A549 (cell line): ENCODE results near the gene APBA1. TPM values are rescaled to one million over a fixed set of nuclear protein-coding genes. Genes with fewer than 3 reads are reported as not detected.

Source experiments
- ATAC-seq, 2 experiments: fragments of 200-7000 bp in 1 of 2; fragments of >200 bp in 1 of 2; cut with Nextera tagmentation in 1 of 2; cut with Tn5 transposase in 1 of 2; 3 replicates each; pipeline versions ENCODE4 v1.8.0 to v1.9.1; 2018 to 2020; ENCODE audit warnings: mild to moderate bottlenecking in 1 of 2, moderate library complexity in 1 of 2
- CTCF ChIA-PET: fragments of 300-600 bp; sonication (Branson Sonifier 250); formaldehyde crosslinking; extraction: SDS; loops from one replicate; lab custom pipeline; 2021; ENCODE audit warnings: antibody characterized with exemption, inconsistent platforms; lab: Yijun Ruan, JAX
- POLR2A ChIA-PET: fragments of 350-600 bp; formaldehyde crosslinking; extraction: SDS; loops from one replicate; lab custom pipeline; 2021; ENCODE audit warnings: antibody characterized with exemption, inconsistent platforms; lab: Yijun Ruan, JAX
- DNase-seq, 2 experiments: peaks; one replicate each; pipeline versions ENCODE4 v3.0.0 to v3.0.0-alpha.2; 2011 to 2016; ENCODE audit warnings: low read depth in 1 of 2, low spot score in 1 of 2
- FAIRE-seq: peaks from 2 replicates; lab custom pipeline; 2011; peaks lifted over from hg19 to GRCh38; lab: Jason Lieb, UNC
- H3K27ac ChIP-seq, 2 experiments: fragments of >200 bp; sonication (Bioruptor Twin); formaldehyde crosslinking; 3 replicates each; pipeline ENCODE4 v1.5.1; 2016 to 2017
- H3K4me1 ChIP-seq: fragments of >200 bp; sonication (Bioruptor Twin); formaldehyde crosslinking; 3 replicates; pipeline ENCODE4 v1.6.1; 2016
- H3K4me2 ChIP-seq: fragments of >200 bp; sonication (Bioruptor Twin); formaldehyde crosslinking; 3 replicates; pipeline ENCODE4 v1.6.1; 2016
- H3K4me3 ChIP-seq: fragments of >200 bp; sonication (Bioruptor Twin); formaldehyde crosslinking; 3 replicates; pipeline ENCODE4 v1.5.1; 2016
- H3K9me3 ChIP-seq: fragments of >200 bp; sonication (Bioruptor Twin); formaldehyde crosslinking; 3 replicates; pipeline ENCODE4 v1.6.1; 2016
- BCL3 ChIP-seq: fragments of >200 bp; sonication (Bioruptor Twin); formaldehyde crosslinking; IDR thresholded peaks from 3 replicates; pipeline ENCODE4 v1.6.1; 2016
- BHLHE40 ChIP-seq: IDR thresholded peaks from 2 replicates; pipeline ENCODE4 v1.6.1; 2012; ENCODE audit warnings: low read depth, low read length, inconsistent platforms
- CBX8 ChIP-seq: fragments of 200-600 bp; sonication (generic); IDR thresholded peaks from 2 replicates; pipeline ENCODE4 v1.6.1; 2016
- CEBPB ChIP-seq, 2 experiments: fragments of >200 bp in 1 of 2; sonication (Bioruptor Twin) in 1 of 2; formaldehyde crosslinking in 1 of 2; IDR thresholded peaks; 2 replicates each; pipeline ENCODE4 v1.6.1; 2012 to 2016
- CHD2 ChIP-seq: fragments of 150-350 bp; IDR thresholded peaks from 2 replicates; pipeline ENCODE4 v1.6.1; 2014; ENCODE audit warnings: low read length; ENCODE audit not compliant: partially characterized antibody
- EHF ChIP-seq: fragments of 250-450 bp; sonication (Bioruptor Pico); IDR thresholded peaks from 2 replicates; pipeline ENCODE4 v1.5.0; 2020; ENCODE audit warnings: mild to moderate bottlenecking
- EP300 ChIP-seq, 2 experiments: fragments of >200 bp; sonication (Bioruptor Twin); formaldehyde crosslinking; IDR thresholded peaks; 2 replicates in 1 of 2; 3 replicates in 1 of 2; pipeline ENCODE4 v1.6.1; 2016 to 2017
- ESRRA ChIP-seq: fragments of 150-350 bp; IDR thresholded peaks from 2 replicates; pipeline ENCODE4 v1.6.1; 2014; ENCODE audit warnings: mild to moderate bottlenecking, low read length, borderline replicate concordance
- FOSL2 ChIP-seq, 2 experiments: fragments of 450-650 bp in 1 of 2; fragments of >200 bp in 1 of 2; sonication (Bioruptor Twin) in 1 of 2; formaldehyde crosslinking; IDR thresholded peaks; 2 replicates each; pipeline versions ENCODE4 v1.5.0 to v1.6.1; 2016 to 2020; ENCODE audit warnings: mild to moderate bottlenecking in 1 of 2, moderate library complexity in 1 of 2
- HOXA7 ChIP-seq: fragments of 250-450 bp; sonication (Bioruptor Pico); IDR thresholded peaks from 2 replicates; pipeline ENCODE4 v1.5.0; 2020; ENCODE audit warnings: mild to moderate bottlenecking, moderate library complexity
- MAFK ChIP-seq: fragments of 450-650 bp; IDR thresholded peaks from 2 replicates; pipeline ENCODE4 v1.6.1; 2014; ENCODE audit not compliant: partially characterized antibody
- NPAS2 ChIP-seq: fragments of 250-450 bp; sonication (Bioruptor Pico); IDR thresholded peaks from 2 replicates; pipeline ENCODE4 v1.8.0; 2022; ENCODE audit warnings: mild to moderate bottlenecking, moderate library complexity, borderline replicate concordance
- POLR2AphosphoS2 ChIP-seq: conservative IDR thresholded peaks from 2 replicates; pipeline ENCODE4 v1.6.1; 2012; ENCODE audit warnings: low read length, improper control_type of control experiment, inconsistent platforms
- RFX5 ChIP-seq: fragments of 450-650 bp; IDR thresholded peaks from 2 replicates; pipeline ENCODE4 v1.7.1; 2014; ENCODE audit warnings: antibody characterized with exemption, mild to moderate bottlenecking, moderate library complexity
- SMC3 ChIP-seq: fragments of >200 bp; sonication (Bioruptor Twin); formaldehyde crosslinking; IDR thresholded peaks from 3 replicates; pipeline ENCODE4 v1.6.1; 2018; ENCODE audit warnings: inconsistent platforms
- ZFP36 ChIP-seq: fragments of 450-650 bp; IDR thresholded peaks from 2 replicates; pipeline ENCODE4 v1.6.1; 2014; ENCODE audit warnings: borderline replicate concordance; ENCODE audit not compliant: partially characterized antibody
- ZSCAN20 ChIP-seq: fragments of 250-450 bp; sonication (Bioruptor Pico); IDR thresholded peaks from 2 replicates; pipeline ENCODE4 v1.8.0; 2022; ENCODE audit warnings: mild to moderate bottlenecking, moderate library complexity
- WGBS: methylation state at CpG from one replicate; pipeline ENCODE4 v1.1.6; 2017; ENCODE audit errors: missing lambda C conversion rate; 5-methylcytosine and 5-hydroxymethylcytosine counted together
- polyA plus RNA-seq, 4 experiments: library from polyadenylated mRNA; depleted of rRNA in 3 of 4; stranded (reverse); fragments of >200 nt; fragmentation: RNase III in 1 of 4; extraction: RNeasy Plus Mini Kit Qiagen cat#74134 plus additional on column Dnase treatment in 1 of 4; gene quantifications; 2 replicates in 3 of 4; 3 replicates in 1 of 4; pipeline ENCODE4 v1.2.3, GENCODE V29; 2011 to 2017
- TF ChIP-seq, protein P1 (sequence below): fragments of >200 bp; sonication (Bioruptor Twin); formaldehyde crosslinking; IDR thresholded peaks from 2 replicates; pipeline ENCODE4 v1.6.1; 2016
- TF ChIP-seq, protein P2 (sequence below): fragments of 250-450 bp; sonication (Bioruptor Pico); IDR thresholded peaks from 2 replicates; pipeline ENCODE4 v1.5.0; 2020; ENCODE audit warnings: low read depth, mild to moderate bottlenecking, moderate library complexity

APBA1 gene
- polyA plus RNA-seq, 2 of the 4 experiments (the other 2 are of a cell fraction) = 0.22 to 1.6 TPM

- Histone ChIP-seq H3K4me3 (no peak overlapping the region), H3K4me1 (no peaks in the 10 kb centered on the region)
- DNase-seq = no peak
- no peak for ATAC-seq
- TF ChIP-seq FOSL2 (IDR thresholded peaks at IDR 0.05) (no peak), FOSL2 (CRISPR knock-in tag; IDR thresholded peaks at IDR 0.05) (no peak), ZFP36 (no peak), CEBPB (IDR thresholded peaks at IDR 0.05) (no peak)
- TF ChIP-seq, protein P1, sequence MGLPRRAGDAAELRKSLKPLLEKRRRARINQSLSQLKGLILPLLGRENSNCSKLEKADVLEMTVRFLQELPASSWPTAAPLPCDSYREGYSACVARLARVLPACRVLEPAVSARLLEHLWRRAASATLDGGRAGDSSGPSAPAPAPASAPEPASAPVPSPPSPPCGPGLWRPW = no peak
- TF ChIP-seq, all 56 proteins: peak for 0
- ChIA-PET CTCF (interaction anchor here (1.5 kb wide), 1 partner anchor 114 kb away, joined by 11 read pairs; no protein-coding TSS in a partner anchor), POLR2A (no interaction called here)
- FAIRE-seq = no peak
- H3K27ac ChIP-seq = no peak overlapping the region
- H3K9me3 ChIP-seq = no peaks in the 10 kb centered on the region
- WGBS = 21% methylated on average over 1 of the region's 1 CpG
- no peak overlapping the region for H3K4me2 ChIP-seq
These were observed 136.3 kb downstream of the APBA1 start for GRCh38 chr9:69535911-69536310.

- H3K4me3 ChIP-seq = no peak overlapping the region
- DNase-seq = no peak
- ATAC-seq = no peak
- H3K4me1 ChIP-seq = no peaks in the 10 kb centered on the region
- ChIA-PET POLR2A (no interaction called here), CTCF (interaction anchor here (1.5 kb wide), 1 partner anchor 113 kb away, joined by 11 read pairs; no protein-coding TSS in a partner anchor)
- no peaks in the 10 kb centered on the region for H3K9me3 ChIP-seq
- no peak for TF ChIP-seq POLR2AphosphoS2
- no peak for TF ChIP-seq NPAS2 (CRISPR knock-in tag)
- TF ChIP-seq, protein P2, sequence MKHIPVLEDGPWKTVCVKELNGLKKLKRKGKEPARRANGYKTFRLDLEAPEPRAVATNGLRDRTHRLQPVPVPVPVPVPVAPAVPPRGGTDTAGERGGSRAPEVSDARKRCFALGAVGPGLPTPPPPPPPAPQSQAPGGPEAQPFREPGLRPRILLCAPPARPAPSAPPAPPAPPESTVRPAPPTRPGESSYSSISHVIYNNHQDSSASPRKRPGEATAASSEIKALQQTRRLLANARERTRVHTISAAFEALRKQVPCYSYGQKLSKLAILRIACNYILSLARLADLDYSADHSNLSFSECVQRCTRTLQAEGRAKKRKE (CRISPR knock-in tag) = no peak
- TF ChIP-seq BCL3 = no peak
- TF ChIP-seq ZSCAN20 (CRISPR knock-in tag) = no peak
- no peak for TF ChIP-seq MAFK
- no peak for TF ChIP-seq BHLHE40
- no peak for TF ChIP-seq RFX5
- no peak for TF ChIP-seq CHD2
- TF ChIP-seq EP300 (IDR thresholded peaks at IDR 0.05) = no peak
- TF ChIP-seq SMC3 = no peak
- TF ChIP-seq CBX8 = no peak
- TF ChIP-seq, protein P1 = no peak
- no peak for TF ChIP-seq ESRRA
- H3K27ac ChIP-seq = no peak overlapping the region
- 30% methylated on average over 1 of the region's 1 CpG for WGBS
- no peak for FAIRE-seq
- H3K4me2 ChIP-seq = no peak overlapping the region
These were observed 136.8 kb downstream of the APBA1 start for GRCh38 chr9:69535286-69535832.

GRCh38 chr9:69532396-69532795 lies 139.8 kb downstream of the APBA1 start:
- H3K27ac ChIP-seq = no peak overlapping the region
- FAIRE-seq (no peak), DNase-seq (no peak), ATAC-seq (no peak)
- H3K9me3 ChIP-seq = no peaks in the 10 kb centered on the region
- H3K4me3 ChIP-seq = no peak overlapping the region
- no peak overlapping the region for H3K4me2 ChIP-seq
- ChIA-PET CTCF (interaction anchor here (1.1 kb wide), 1 partner anchor 110 kb away, joined by 4 read pairs; no protein-coding TSS in a partner anchor), POLR2A (no interaction called here)
- TF ChIP-seq ZSCAN20 (CRISPR knock-in tag) (no peak), EHF (no peak), HOXA7 (CRISPR knock-in tag) (no peak), POLR2AphosphoS2 (no peak)
- no peaks in the 10 kb centered on the region for H3K4me1 ChIP-seq
- WGBS = 3% methylated on average over 4 of the region's 4 CpGs
